ENCODE results near the gene PIK3C2G. TPM values are rescaled to one million over a fixed set of nuclear protein-coding genes. Genes with fewer than 3 reads are reported as not detected.

The PIK3C2G gene
- total RNA-seq, 1 experiment from 2014 or later, result not detected

DNA sequence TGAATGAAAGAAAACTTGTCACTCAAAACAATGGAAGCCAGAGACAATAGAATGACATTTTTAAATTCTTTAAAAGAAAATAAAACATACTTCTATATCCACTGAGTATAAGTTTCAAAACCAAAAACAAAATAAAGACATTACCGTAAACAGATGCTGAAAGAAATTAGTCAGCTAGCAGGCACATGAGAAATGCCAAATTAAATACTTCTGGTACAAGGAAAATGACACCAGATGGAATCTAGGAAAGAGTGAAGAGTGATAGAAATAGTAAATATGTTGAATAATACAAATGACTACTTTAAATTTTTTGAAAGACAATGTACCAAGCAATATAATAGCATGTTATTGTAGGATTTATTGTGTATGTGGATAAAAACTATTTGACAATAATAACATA, 23.8 kb downstream of the PIK3C2G start:
- peaks cover 0 to 9% of the 10 kb centered on the region in 2 experiments; a peak in 1 of 5 replicates for H3K9me3 Mint-ChIP-seq
- no peak overlapping the region for H3T11ph ChIP-seq (ENCODE audit: low read length)
- no peaks in the 10 kb centered on the region for H3K9me3 ChIP-seq (ENCODE audit: control insufficient read depth, low read depth, low read length)
- no peaks in the 10 kb centered on the region for H3K23me2 ChIP-seq (ENCODE audit: insufficient read length, low read depth, low read length, poor library complexity, severe bottlenecking)
- no peaks in the 10 kb centered on the region for H3K79me2 ChIP-seq (ENCODE audit: insufficient read depth, low read length)
- H3K4me3 Mint-ChIP-seq, result no peak overlapping the region
- H3K27ac Mint-ChIP-seq, result no peak overlapping the region
- no peaks in the 10 kb centered on the region for H4K20me1 ChIP-seq (ENCODE audit: control insufficient read depth, insufficient read depth, insufficient read length)
- H2AK5ac ChIP-seq (ENCODE audit: insufficient read length, low read length), result no peak overlapping the region
- H3K27me3 ChIP-seq (ENCODE audit: insufficient read depth, low read length), result no peaks in the 10 kb centered on the region
- H4K8ac ChIP-seq (replicated peaks; ENCODE audit: insufficient read length, low read depth, low read length), result no peak overlapping the region
- H3K4ac ChIP-seq (ENCODE audit: low read depth, low read length), result no peak overlapping the region
- no peak overlapping the region for H2BK15ac ChIP-seq (ENCODE audit: low read depth, low read length)
- H3K27ac ChIP-seq (ENCODE audit: insufficient read length, low read depth, low read length), result no peak overlapping the region
- no peak overlapping the region for H3K23ac ChIP-seq (ENCODE audit: insufficient read length, low read depth, low read length)
- H2BK5ac ChIP-seq (ENCODE audit: insufficient read length, low read length), result no peak overlapping the region
- H3K27me3 Mint-ChIP-seq (ENCODE audit: low read depth), result no peaks in the 10 kb centered on the region
- H3K4me1 Mint-ChIP-seq, result peaks cover 13 to 19% of the 10 kb centered on the region in 2 experiments
- H2BK120ac ChIP-seq (ENCODE audit: low read depth, low read length, poor library complexity, severe bottlenecking), result no peak overlapping the region
- H3K36me3 Mint-ChIP-seq (ENCODE audit: insufficient read depth in 1 of 3, low read depth in 3 of 3), result peaks cover 0 to 9% (median 2%) of the 10 kb centered on the region in 3 experiments; a peak in 3 of 7 replicates
- TF ChIP-seq, protein P1, sequence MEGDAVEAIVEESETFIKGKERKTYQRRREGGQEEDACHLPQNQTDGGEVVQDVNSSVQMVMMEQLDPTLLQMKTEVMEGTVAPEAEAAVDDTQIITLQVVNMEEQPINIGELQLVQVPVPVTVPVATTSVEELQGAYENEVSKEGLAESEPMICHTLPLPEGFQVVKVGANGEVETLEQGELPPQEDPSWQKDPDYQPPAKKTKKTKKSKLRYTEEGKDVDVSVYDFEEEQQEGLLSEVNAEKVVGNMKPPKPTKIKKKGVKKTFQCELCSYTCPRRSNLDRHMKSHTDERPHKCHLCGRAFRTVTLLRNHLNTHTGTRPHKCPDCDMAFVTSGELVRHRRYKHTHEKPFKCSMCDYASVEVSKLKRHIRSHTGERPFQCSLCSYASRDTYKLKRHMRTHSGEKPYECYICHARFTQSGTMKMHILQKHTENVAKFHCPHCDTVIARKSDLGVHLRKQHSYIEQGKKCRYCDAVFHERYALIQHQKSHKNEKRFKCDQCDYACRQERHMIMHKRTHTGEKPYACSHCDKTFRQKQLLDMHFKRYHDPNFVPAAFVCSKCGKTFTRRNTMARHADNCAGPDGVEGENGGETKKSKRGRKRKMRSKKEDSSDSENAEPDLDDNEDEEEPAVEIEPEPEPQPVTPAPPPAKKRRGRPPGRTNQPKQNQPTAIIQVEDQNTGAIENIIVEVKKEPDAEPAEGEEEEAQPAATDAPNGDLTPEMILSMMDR (conservative IDR thresholded peaks at IDR 0.05), result no peak
- H3K4me2 ChIP-seq (ENCODE audit: insufficient read depth, insufficient read length, low read length), result no peak overlapping the region
- no peak overlapping the region for H3K18ac ChIP-seq (ENCODE audit: insufficient read length, low read depth, low read length)
- DNase-seq, result no peak
- no peak overlapping the region for H2BK12ac ChIP-seq (ENCODE audit: insufficient read length, low read depth, low read length)
- H3K79me1 ChIP-seq (ENCODE audit: insufficient read depth, low read depth, low read length, poor library complexity, severe bottlenecking), result no peaks in the 10 kb centered on the region
- no peak overlapping the region for H4K5ac ChIP-seq (ENCODE audit: insufficient read length, low read depth, low read length)
- no peak overlapping the region for H3K56ac ChIP-seq (ENCODE audit: insufficient read length, low read depth, low read length)
- no peak overlapping the region for H3K14ac ChIP-seq (ENCODE audit: insufficient read depth, low read length)
- no peak overlapping the region for H3K9ac ChIP-seq (ENCODE audit: extremely low read depth, insufficient read length, low read length)
- H3K4me1 ChIP-seq (ENCODE audit: insufficient read depth, low read length), result peaks cover 4% of the 10 kb centered on the region
- no CpG with 5 or more reads among the region's 1 CpG for WGBS (ENCODE audit: extremely low coverage, insufficient read length, low lambda C conversion rate)
- no peak overlapping the region for H2AFZ ChIP-seq (ENCODE audit: low read length)
- no peak overlapping the region for H2BK20ac ChIP-seq (ENCODE audit: low read depth, low read length, poor library complexity, severe bottlenecking)
- H4K91ac ChIP-seq (ENCODE audit: insufficient read length, low read depth, low read length), result no peak overlapping the region
